Measurements from ENCODE around the gene ZBTB37.

DNA sequence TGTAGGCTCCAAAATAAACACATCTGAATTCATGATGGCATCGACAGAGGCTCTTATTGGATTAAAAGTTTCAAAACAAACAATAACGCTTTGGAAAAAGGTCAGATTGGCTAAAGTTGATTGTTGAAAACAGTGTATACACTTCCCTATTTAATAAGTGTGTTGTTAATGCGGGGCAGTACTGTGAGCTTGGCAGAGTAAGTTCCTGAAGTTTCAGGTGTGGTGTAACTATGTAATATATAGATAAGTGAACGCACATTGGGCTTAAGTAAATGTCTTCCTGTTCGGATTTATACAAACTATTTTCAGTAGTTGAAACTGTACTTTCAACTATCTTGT lies 810 bp downstream of the ZBTB37 start:
- TF ChIP-seq POLR2A (IDR thresholded peaks at IDR 0.05; ENCODE audit: extremely low read depth, insufficient read length), result no peak
- TF ChIP-seq, protein P1, sequence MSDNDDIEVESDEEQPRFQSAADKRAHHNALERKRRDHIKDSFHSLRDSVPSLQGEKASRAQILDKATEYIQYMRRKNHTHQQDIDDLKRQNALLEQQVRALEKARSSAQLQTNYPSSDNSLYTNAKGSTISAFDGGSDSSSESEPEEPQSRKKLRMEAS (IDR thresholded peaks at IDR 0.05; ENCODE audit: low read depth, low read length), result no peak

Data from NB4 (cell line).